Pancreas (tissue), 10 donors: ENCODE measurements around the gene ABCB8. TPM values are rescaled to one million over a fixed set of nuclear protein-coding genes. Genes with fewer than 3 reads are reported as not detected.

Experiments
- ATAC-seq, 4 donors: fragments of 200-7000 bp; cut with Tn5 transposase; one replicate each; pipeline versions ENCODE4 v1.8.0 to v1.9.1; 2020; ENCODE audit warnings: mild to moderate bottlenecking in 4 of 4, moderate library complexity in 4 of 4
- DNase-seq, 6 donors: peaks; one replicate each; pipeline ENCODE4 v3.0.0-alpha.2; 2020
- FAIRE-seq: peaks from 2 replicates; lab custom pipeline; 2012; peaks lifted over from hg19 to GRCh38; lab: Jason Lieb, UNC
- H3K27ac ChIP-seq, 4 donors: fragments of 200-600 bp; sonication (generic); 1 replicate in 3 of 4; 2 replicates in 1 of 4; pipeline versions ENCODE4 v1.5.0 to v1.8.0; 2020
- H3K27me3 ChIP-seq, 4 donors: fragments of 200-600 bp; one replicate each; pipeline ENCODE4 v1.8.0; 2021
- H3K36me3 ChIP-seq, 3 donors: fragments of 200-600 bp; sonication (generic) in 1 of 3; one replicate each; pipeline versions ENCODE4 v1.5.0 to v1.8.0; 2020 to 2021
- H3K4me1 ChIP-seq, 3 donors: fragments of 200-600 bp; one replicate each; pipeline ENCODE4 v1.8.0; 2021
- H3K4me3 ChIP-seq, 4 donors: fragments of 200-600 bp; sonication (generic) in 2 of 4; one replicate each; pipeline versions ENCODE4 v1.5.0 to v1.8.0; 2020 to 2021
- H3K9me3 ChIP-seq, 4 donors: fragments of 200-600 bp; one replicate each; pipeline ENCODE4 v1.8.0; 2021
- WGBS, 2 donors: extraction: QIAGEN DNeasy Blood & Tissue Kit; methylation state at CpG; one replicate each; pipeline ENCODE4 v1.1.7; 2013; 5-methylcytosine and 5-hydroxymethylcytosine counted together
- intact Hi-C, 3 donors: fragments of 100-400 bp; cut with DNase I; formaldehyde crosslinking; loops; one replicate each; pipeline versions ENCODE4 v1.11.1 to v1.14.2; 2022
- polyA plus RNA-seq, 2 donors: library from polyadenylated mRNA; stranded (reverse); fragments of 200-250 nt; gene quantifications; one replicate each; pipeline ENCODE4 v1.2.3, GENCODE V29; 2013
- total RNA-seq, 6 donors: library from RNA; stranded (reverse); fragmentation: NEBNext Ultra II Directional in 4 of 6; extraction: Animal tissue kit (Norgen Biotek cat#: 25700) in 4 of 6; gene quantifications; one replicate each; pipeline versions ENCODE4 v1.2.1 to v1.2.4, GENCODE V29; 2021 to 2023
- TF ChIP-seq, protein P1 (sequence below), 4 donors: fragments of 200-600 bp; sonication (generic) in 3 of 4; IDR thresholded peaks; one replicate each; pipeline versions ENCODE4 v1.5.0 to v1.8.0; 2021; ENCODE audit warnings: antibody characterized with exemption in 4 of 4
- donor health status: healthy with polysubstance abuse.
- donor health status: DM: no; HTN: no; CAD: no; lungs with moderate emphysema.
- donor health status: DM: no; HTN: no; CAD: no.
- donor health status: control.
- donor health status: control.
- donor health status: Bipolar disorder and iron deficiency.
- donor health status: DM: yes; HTN: yes; CAD: no.
- donor health status: DM: no; HTN: no; CAD: no.
- donor health status: DM: no; HTN: no; CAD: no.
- donor health status: DM: yes; HTN: yes; CAD: no.

The ABCB8 gene
- total and polyA plus RNA-seq, 8 donors = 6.1 to 29.0 (median 12.7) TPM

DNA sequence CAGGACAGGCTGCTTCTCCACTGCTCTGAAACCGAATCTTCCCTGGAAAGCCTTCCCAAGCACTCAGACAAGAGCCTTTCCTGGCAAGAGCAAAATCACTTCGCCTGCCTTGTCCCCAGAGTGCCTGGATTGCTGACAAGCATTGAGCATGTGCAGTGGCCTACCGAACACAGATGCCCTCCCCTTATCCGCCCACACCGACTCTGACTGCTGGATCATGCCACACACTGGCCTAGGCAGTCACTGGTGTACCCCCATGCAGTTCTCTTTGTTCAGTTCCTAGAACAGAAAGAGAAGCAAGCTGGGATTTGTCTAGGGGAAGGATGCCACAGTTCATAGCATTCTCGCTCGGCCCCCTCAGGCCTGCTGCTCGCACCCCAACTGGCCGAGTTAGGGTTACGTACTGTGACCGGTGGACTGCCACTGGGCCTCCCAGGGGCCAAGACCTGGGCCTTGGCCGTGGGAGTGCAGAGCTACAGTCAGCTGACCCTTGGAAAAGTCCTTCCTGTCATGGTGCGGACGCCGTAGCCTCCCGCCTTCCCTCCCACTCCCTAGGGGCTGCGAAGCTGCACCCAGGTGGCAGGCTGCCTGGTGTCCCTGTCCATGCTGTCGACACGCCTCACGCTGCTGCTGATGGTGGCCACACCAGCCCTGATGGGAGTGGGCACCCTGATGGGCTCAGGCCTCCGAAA lies 6.9 kb downstream of the ABCB8 start:
- DNase-seq (peak in 1 of 6 donors; percentile 49), FAIRE-seq (no peak), ATAC-seq (no peak)
- no peak overlapping the region for H3K27ac ChIP-seq
- 88 to 89% methylated on average over 21 of the region's 21 CpGs for WGBS, 2 donors
- H3K4me3 ChIP-seq = no peak overlapping the region
- intact Hi-C loops = no loop called here
- H3K36me3 ChIP-seq = peaks cover 0 to 16% (median 0%) of the 10 kb centered on the region in 3 donors
- H3K4me1 ChIP-seq = peaks cover 0 to 7% (median 0%) of the 10 kb centered on the region in 3 donors
- H3K9me3 ChIP-seq = no peaks in the 10 kb centered on the region
- TF ChIP-seq, protein P1, sequence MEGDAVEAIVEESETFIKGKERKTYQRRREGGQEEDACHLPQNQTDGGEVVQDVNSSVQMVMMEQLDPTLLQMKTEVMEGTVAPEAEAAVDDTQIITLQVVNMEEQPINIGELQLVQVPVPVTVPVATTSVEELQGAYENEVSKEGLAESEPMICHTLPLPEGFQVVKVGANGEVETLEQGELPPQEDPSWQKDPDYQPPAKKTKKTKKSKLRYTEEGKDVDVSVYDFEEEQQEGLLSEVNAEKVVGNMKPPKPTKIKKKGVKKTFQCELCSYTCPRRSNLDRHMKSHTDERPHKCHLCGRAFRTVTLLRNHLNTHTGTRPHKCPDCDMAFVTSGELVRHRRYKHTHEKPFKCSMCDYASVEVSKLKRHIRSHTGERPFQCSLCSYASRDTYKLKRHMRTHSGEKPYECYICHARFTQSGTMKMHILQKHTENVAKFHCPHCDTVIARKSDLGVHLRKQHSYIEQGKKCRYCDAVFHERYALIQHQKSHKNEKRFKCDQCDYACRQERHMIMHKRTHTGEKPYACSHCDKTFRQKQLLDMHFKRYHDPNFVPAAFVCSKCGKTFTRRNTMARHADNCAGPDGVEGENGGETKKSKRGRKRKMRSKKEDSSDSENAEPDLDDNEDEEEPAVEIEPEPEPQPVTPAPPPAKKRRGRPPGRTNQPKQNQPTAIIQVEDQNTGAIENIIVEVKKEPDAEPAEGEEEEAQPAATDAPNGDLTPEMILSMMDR (IDR thresholded peaks at IDR 0.05) = no peak
- no peaks in the 10 kb centered on the region for H3K27me3 ChIP-seq

DNA sequence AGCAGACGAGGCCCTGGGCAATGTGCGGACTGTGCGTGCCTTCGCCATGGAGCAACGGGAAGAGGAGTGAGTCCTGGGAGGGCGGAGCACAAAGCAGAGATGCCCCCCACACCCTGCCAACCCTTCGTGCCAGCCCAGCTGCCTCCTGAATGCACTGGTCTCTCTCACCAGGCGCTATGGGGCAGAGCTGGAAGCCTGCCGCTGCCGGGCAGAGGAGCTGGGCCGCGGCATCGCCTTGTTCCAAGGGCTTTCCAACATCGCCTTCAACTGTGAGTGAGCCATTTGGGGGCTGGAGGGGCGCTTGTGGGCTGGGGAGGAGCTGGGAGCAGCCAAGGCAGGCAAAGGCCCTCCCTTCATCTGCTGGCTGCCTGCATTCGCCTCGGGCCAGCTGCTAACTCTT lies 7.7 kb downstream of the ABCB8 start:
- FAIRE-seq (no peak), DNase-seq (peak in 1 of 6 donors; percentile 60), ATAC-seq (no peak)
- peaks cover 0 to 16% (median 0%) of the 10 kb centered on the region in 3 donors for H3K36me3 ChIP-seq
- no peaks in the 10 kb centered on the region for H3K27me3 ChIP-seq
- TF ChIP-seq, protein P1 (IDR thresholded peaks at IDR 0.05) = no peak
- no peaks in the 10 kb centered on the region for H3K9me3 ChIP-seq
- peaks cover 0 to 7% (median 0%) of the 10 kb centered on the region in 3 donors for H3K4me1 ChIP-seq
- intact Hi-C loops = no loop called here
- 94 to 95% methylated on average over 17 of the region's 17 CpGs for WGBS, 2 donors
- H3K27ac ChIP-seq = no peak overlapping the region
- H3K4me3 ChIP-seq = no peak overlapping the region

DNA sequence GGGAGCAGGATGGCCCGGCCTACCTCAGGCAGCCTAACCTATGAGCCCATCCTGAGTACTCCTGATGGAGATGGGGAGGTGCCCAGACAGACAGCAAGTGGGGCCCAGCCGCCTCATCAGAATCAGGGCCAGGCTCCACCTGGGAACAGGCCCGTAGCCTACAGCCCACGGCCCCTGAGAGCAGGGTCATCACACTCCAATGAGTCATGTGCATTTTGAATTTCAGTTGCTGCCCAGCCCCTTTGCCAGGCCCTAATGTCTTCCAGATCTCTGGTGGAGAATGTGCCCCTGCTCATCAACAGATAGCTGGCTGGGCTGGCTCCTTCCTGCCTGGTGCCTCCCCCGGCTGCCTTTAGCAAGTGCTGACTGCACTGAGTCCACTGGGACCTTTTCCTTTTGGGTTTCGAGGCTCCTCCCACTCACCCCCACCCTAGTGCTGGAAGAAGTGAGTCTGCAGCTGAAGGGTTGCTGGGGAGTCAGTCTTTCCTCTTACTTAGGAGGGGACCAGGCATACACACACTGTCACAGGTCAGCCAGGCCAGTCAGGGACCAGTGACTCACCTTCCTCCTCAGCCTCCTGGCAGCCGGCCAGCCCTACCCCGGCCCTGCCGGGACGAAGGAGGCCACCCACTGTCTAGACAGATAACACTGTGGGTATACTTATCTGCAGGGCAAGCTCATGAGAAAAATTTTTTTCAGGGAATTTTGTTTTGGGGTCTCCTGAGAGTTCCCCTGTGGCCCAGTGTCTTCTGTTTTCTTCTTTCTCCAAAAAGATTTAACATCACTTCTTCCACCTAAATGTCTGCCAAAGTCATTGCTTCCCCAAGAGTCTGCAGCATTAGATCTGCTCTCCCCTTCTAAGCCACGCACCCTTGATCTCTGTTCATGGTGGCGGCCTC lies 10.9 kb downstream of the ABCB8 start:
- 59 to 61% methylated on average over 12 of the region's 12 CpGs for WGBS, 2 donors
- Histone ChIP-seq H3K4me1 (peaks cover 0 to 7% (median 0%) of the 10 kb centered on the region in 3 donors), H3K27ac (peak overlapping the region in 2 of 4 donors; percentile 30 to 32), H3K36me3 (peaks cover 0 to 16% (median 0%) of the 10 kb centered on the region in 3 donors), H3K9me3 (no peaks in the 10 kb centered on the region), H3K27me3 (no peaks in the 10 kb centered on the region), H3K4me3 (no peak overlapping the region)
- ATAC-seq = peak; percentile 35 to 86 (median 70)
- no peak for FAIRE-seq
- DNase-seq = peak; percentile 26 to 90 (median 70)
- intact Hi-C loops = no loop called here
- TF ChIP-seq, protein P1 (IDR thresholded peaks at IDR 0.05) = no peak

DNA sequence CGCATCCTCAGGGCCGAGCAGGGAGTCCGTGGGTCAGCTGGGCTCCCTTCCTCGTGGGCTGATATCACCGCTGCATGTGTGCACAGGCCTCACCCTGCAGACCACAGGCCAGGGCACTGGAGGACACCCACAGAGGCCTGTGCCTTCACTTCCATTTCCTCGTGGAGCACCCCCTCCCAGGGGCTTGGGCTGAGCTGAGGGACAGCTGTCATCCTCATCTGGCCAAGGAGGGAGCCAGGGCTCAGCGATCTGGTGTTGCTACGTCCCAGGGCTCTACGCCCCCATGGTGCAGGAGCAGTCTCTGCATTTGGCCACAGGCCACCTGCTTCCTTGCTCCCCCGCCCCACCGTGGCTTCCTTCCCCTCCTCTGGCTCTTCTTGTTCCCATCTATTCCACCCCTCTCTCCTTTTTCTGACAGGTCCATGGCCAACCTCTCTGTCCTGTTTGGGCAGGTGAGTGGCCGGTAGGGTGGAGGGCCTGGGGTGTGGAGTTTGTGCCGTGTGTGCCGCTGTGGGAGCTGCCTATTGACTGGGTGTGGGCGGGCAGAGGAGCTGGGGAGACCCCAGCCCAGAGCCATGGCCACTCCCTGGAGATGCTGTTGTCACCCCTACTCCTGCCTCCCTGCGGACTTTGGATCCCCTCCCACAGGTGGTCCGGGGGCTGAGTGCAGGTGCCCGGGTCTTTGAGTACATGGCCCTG lies 11.7 kb downstream of the ABCB8 start:
- no peak for DNase-seq
- H3K4me1 ChIP-seq = peaks cover 0 to 7% (median 0%) of the 10 kb centered on the region in 3 donors
- FAIRE-seq = no peak
- ATAC-seq = peak in 1 of 4 donors; percentile 23
- TF ChIP-seq, protein P1 (IDR thresholded peaks at IDR 0.05) = no peak
- H3K27me3 ChIP-seq = no peaks in the 10 kb centered on the region
- WGBS, 2 donors = 81 to 87% methylated on average over 17 to 18 of the region's 18 CpGs
- H3K4me3 ChIP-seq = no peak overlapping the region
- no peaks in the 10 kb centered on the region for H3K9me3 ChIP-seq
- intact Hi-C loops = no loop called here
- H3K27ac ChIP-seq = no peak overlapping the region
- H3K36me3 ChIP-seq = peaks cover 0 to 16% (median 0%) of the 10 kb centered on the region in 3 donors
